ENCODE results near the gene USP15.

The USP15 gene

GRCh38 chr12:62282057-62282774 lies 22.0 kb downstream of the USP15 start:
- DNase-seq (ENCODE audit: low read depth in 3 of 3) = no peak

DNA sequence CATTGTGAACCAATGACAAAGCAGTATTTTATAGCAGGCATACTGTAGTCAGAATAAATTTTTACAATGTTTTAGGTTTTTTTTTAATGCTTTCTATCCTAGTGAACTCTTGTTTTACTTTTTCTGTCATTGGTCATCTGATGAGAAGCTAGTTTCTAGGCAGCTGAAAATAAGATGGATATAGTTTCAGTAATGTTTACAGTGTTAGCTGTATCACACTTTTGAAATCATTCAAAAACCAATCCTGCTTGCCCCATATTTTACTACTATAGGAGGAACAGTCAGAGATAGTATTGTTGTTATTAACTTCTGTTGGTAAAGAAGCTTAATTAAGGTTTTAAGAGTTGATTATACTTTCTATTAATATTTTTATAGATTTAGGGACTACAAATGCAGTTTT lies 24.5 kb downstream of the USP15 start:
- no peak for DNase-seq (ENCODE audit: low read depth in 3 of 3)

GRCh38 chr12:62285284-62285683 lies 25.1 kb downstream of the USP15 start:
- no peak for DNase-seq (ENCODE audit: low read depth in 3 of 3)

- DNase-seq (ENCODE audit: low read depth in 3 of 3) = no peak
These were observed 28.1 kb downstream of the USP15 start for GRCh38 chr12:62288328-62288727.

GRCh38 chr12:62290846-62291245 lies 30.6 kb downstream of the USP15 start:
- no peak for DNase-seq (ENCODE audit: low read depth in 3 of 3)

DNA sequence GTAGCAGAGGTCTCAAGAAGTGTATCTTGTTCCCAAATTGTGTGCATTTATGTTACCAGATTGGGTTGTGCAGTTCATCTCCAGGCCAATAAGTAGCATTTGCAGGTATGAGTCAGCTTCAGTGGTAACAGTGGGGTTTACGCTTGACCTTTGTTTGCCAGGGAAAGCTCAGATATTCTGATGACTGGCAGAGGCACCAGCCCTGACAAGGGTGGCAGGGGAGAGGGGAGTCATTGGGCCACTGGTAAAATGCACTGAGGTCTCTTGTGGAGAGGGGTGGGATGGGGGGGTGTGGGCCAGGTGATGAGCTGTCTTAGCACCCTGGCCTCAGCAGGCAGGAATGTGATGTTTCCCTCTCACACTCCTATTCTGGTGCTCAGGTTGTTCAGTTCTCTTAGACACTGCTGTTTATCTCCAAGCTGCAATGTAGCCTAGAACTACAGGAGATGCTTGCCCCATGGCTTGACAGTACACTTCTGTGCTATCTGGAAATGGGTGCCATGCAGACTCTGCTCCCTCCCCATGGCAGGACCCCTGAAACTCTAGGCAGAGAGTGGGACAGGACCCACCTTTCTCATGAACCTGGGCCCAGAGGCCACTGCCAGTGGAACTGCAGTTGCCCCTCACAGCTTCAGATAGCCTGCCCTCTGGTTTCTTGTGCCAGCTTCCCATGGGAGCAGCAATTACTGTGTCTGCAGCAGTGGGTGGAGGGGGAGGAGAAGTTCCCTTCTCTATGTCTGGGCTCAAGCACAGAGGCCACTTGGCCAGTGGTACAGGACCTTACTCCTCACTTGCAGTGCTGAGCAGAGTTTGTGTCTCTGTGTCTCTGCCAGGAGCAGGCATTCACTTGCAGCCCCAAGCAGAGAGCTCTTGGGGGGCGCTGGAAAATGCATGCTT lies 31.9 kb downstream of the USP15 start:
- peak in 1 of 3 experiments; percentile 18 for DNase-seq (ENCODE audit: low read depth in 3 of 3)

DNA sequence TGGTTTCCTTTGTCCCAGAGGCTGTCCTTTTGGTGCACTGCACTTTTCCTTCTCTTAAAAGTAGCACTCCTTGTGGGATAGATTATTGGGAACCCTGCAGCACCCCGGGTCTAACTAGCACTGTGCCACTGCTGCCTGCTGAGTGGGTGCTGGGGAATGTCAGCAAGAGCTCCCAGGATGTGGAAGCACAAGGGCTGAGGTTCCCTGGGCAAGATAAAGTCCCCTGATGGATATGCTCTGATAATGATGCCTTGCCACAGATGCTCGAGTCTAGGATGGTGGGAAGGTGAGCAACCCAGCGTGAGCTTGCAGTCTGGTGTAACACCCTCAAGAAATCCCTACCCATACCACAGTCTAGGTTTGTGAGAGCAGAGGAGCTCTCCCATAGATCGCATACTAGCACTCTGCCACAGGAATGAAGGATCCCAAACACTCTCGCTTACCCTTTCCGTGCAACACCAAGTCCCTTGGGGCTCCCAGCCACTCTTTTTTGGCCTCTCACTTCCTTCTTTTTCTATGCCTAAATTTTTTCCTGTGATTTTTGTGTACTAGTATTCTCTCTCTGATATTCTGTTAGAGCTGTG lies 32.6 kb downstream of the USP15 start:
- DNase-seq (ENCODE audit: low read depth in 3 of 3) = no peak

DNA sequence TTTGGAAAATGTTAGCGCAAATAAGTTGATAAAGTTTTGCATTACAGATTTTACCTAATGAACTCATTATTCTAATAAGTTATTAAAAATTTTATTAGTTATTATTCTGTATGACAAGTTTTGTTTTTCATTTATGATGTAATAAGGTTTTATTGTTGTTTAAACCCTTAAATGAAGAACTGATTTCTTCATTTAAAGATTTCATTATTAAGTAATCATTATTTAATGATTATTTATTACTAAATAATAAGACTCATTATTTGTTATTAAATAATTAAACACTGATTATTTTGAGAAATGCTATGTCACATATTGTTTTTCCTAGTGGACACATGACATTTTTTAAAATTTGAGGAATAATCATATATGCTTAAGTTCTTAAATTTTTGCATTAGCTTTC lies 34.2 kb downstream of the USP15 start:
- DNase-seq (ENCODE audit: low read depth in 3 of 3) = no peak

- DNase-seq (ENCODE audit: low read depth in 3 of 3) = no peak
These were observed 35.8 kb downstream of the USP15 start for GRCh38 chr12:62296001-62296400.

GRCh38 chr12:62297321-62297720 lies 37.1 kb downstream of the USP15 start:
- DNase-seq (ENCODE audit: low read depth in 3 of 3) = no peak

- DNase-seq (ENCODE audit: low read depth in 3 of 3) = no peak
These were observed 39.4 kb downstream of the USP15 start for GRCh38 chr12:62299617-62300016.

DNA sequence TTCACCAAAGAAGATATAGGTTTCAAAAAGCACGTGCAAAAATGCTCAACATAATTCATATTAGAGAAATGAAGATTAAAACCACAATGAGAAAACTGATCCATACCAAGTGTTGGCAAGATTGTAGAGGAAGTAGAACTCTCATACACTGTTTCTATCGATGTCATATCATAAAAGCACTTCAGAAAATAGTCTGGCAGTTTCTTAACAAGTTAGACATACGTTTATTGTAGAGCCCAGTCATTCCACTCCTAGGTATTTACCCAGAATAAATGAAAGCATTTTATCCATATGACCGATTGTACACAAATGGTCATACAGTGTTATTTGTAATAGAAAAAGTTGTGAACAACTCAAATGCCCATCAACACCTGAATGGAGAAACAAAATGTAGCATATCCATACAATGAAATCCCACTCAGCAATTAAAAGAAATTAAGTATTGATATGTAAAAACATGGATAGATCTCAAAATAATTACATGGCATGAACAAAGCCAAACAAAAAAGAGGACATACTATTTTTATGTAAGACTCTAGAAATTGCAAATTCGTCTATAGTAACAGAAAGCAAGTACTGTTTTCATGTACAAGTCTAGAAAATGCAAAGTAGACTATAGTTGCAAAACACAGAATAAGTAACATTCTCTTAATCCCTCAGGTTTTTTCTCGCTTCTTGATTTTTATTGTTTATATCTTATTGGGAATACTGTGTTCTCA lies 41.0 kb downstream of the USP15 start:
- no peak for DNase-seq (ENCODE audit: low read depth in 3 of 3)

GRCh38 chr12:62301799-62302133 lies 41.6 kb downstream of the USP15 start:
- DNase-seq (ENCODE audit: low read depth in 3 of 3) = no peak

DNA sequence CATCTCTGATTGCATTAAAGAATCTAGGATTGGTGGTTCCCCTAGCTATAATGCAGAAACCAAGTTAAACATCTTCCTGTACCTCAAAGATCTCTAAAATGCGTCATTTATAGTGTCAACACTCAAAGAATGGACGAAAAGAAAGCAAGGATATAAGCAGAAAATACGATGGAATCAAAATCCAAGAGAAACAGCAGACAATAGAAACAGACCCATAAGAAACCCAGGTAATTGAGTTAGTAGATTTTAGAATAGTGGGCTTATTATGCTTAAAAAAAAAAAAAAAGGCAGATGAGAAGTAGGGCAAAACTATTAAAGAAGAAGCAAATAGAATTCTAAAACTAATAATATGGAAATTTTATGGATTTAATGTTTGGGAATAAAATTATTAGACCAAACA lies 44.4 kb downstream of the USP15 start:
- DNase-seq (ENCODE audit: low read depth in 3 of 3) = no peak

DNA sequence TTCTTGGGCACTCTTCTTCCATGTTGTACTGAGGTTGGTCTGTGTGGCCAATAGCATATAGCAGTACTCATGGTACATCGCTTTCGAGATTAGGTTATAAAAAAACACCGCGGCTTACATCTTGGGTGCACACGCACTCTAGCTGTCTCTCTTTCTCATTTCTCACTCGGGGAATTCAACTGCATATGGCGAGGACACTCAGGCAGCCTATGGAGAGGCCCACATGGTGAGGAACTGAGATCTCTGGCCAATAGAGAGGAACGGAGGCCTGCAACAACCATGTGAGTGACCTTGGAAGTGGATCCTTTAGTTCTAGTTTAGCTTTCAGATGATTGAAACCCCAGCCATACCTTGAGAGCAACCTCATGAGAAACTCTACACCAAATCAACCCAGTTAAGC lies 45.6 kb downstream of the USP15 start:
- DNase-seq (ENCODE audit: low read depth in 3 of 3) = no peak

DNA sequence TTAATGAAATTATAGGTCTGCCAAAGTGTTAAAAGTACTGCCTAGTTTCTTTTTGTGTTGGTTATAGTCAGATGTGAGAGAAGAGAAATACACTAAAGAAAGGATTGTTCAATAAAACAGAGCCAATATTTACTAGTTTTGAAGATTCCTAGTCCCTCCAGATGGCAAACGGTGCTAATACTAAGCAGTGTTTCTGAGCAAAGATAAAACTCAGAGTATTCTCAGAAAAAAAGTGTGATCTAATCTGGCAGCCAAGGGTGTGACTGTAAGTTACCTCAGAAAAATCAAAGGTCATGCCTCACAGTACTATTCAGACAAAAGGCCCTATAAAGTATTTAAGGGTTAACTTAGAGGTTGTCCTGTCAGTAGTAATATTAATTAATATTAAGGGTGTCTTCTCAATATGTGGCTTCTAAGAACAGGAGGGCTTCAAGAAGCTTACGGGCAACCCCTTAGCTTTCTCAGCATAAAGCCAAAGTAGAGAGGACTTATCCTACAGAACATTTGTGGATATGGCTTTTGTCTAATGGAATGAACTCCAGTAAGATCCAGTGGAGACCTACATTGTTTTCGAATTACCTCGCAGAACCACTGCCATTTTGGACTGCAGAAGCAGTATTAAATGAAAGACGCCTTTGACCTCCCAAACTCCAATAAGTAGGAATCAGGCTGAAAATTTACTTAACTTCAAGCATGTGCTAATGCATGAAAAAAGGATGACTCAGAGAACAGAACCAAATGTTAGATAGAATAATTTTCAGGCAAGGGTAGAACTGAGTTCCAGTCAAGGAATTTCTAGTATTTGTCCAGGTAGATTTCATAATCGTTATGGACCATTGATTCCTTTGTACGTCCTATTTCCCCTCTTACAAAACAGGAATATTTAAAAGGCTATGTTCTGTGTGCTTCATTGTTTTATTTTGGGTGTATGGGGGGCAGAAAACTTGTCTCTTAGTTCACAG lies 46.6 kb downstream of the USP15 start:
- DNase-seq (ENCODE audit: low read depth in 3 of 3) = no peak

- no peak for DNase-seq (ENCODE audit: low read depth in 3 of 3)
These were observed 48.0 kb downstream of the USP15 start for GRCh38 chr12:62308201-62308600.

DNA sequence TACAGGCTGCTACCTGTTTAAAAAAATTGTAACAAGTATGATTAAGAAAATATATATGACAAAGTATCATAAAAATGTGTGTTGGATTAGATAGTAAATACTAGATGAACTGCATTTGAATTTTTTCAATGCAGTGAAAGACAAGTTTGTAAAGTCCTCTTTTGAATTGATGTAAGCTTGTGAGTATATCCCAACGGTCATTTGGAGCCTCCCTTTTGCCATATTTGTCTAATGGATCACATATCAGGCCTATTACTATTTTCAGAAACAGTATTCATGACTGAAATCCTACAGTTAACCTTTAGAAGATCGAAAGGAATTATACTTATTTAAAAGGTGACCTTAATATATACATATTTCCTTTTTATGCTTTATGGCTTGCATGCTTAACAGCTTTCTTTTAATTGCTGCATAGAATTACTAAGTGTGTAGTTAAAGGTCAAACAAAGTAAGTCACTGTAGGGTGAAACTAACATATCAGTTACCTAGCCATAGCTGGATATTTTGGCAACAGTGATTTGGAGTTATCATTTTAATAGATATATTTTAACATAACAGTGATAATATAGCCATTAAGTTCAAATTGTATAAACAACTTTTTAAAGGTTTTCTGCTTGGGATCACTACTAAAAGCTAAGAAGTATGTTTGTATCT lies 53.6 kb downstream of the USP15 start:
- DNase-seq (ENCODE audit: low read depth in 3 of 3) = no peak

DNA sequence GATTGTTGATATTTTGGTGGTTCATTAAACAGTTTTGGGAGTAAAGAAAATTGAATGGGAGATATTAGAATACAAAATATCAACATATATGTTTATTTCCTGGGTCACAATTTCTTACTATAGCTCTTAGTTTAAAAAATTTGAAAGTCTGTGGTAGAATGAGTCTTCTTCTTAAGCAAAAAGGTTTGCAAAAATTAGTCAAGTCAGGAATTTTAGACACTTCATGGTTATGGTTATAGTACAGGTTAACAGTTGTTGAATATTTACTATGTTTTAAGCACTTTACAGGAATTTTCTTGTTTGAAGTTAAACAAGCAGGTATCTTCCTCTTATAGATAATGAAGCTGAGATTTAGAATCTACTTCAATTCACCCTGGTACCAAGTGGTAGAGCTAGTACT lies 56.8 kb downstream of the USP15 start:
- DNase-seq (ENCODE audit: low read depth in 3 of 3) = no peak

DNA sequence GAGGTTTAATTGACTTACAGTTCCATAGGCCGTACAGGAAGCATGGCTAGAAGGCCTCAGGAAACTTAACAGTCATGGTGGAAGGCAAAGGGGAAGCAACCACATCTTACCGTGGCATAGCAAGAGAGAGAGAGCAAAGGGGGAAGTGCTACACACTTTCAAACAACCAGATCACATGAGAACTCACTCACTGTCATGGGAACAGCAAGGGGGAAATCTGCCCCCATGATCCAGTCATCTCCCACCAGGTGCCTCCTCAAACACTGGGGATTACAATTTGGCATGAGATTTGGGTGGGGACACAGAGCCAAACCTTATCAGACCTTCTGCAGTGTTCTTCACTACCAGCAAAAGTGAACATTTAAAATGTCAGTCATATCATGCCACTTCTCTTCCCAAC lies 58.9 kb downstream of the USP15 start:
- no peak for DNase-seq (ENCODE audit: low read depth in 3 of 3)

DNA sequence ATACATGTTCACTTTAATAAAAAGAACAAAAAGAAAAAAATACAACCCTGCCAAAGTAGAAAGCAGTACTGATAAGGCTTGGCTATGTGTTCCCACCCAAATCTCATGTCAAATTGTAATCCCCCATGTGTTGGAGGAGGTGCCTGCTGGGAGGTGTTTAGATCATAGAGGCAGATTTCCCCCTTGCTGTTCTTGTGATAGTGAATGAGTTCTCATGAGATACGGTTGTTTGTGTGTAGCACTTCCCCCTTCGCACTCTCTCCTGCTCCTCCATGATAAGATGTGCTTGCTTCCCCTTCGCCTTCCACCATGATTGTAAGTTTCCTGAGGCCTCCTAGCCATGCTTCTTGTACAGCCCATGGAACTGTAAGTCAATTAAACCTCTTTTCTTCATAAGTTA lies 59.9 kb downstream of the USP15 start:
- no peak for DNase-seq (ENCODE audit: low read depth in 3 of 3)

Measured in stimulated activated CD4-positive, alpha-beta T cell treated with anti-CD3 and anti-CD28 coated beads, TNF-alpha, amount 100 ng/mL, for 24 hours (primary cell).